GM12865 (cell line): ENCODE data around the gene ARPIN.

ENCODE experiments used
- DNase-seq: peaks from one replicate; pipeline ENCODE4 v3.0.0; 2010; ENCODE audit warnings: low read depth
- H3K4me3 ChIP-seq: 2 replicates; pipeline ENCODE4 v1.5.1; 2011; ENCODE audit warnings: mild to moderate bottlenecking, low read depth, low read length, control low read depth
- TF ChIP-seq, protein P1 (sequence below): IDR thresholded peaks from 2 replicates; pipeline ENCODE4 v1.5.1; 2011; ENCODE audit warnings: low read length, control low read depth, low read depth, inconsistent platforms; ENCODE audit not compliant: insufficient read depth; ENCODE audit errors: missing control alignments

Gene ARPIN

DNA sequence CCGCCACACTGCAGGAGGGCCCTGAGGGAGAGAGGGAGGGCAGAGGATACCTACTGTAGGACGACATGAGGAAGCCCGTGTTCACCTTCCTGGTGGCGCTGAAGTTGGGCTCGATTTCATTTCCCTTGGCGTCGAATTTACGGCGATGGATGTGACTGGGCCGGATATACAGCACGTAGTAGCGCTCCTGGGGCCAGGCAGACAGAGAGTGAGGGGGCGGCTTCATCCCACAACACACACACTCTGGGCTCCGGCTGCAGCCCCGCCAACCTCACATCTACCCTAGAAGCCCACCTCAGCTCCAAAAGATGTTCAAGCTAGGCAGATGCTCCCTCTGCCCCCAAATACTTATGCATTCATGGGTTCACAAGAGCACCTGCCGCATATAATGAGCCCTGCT, 4.5 kb downstream of the ARPIN start:
- TF ChIP-seq, protein P1, sequence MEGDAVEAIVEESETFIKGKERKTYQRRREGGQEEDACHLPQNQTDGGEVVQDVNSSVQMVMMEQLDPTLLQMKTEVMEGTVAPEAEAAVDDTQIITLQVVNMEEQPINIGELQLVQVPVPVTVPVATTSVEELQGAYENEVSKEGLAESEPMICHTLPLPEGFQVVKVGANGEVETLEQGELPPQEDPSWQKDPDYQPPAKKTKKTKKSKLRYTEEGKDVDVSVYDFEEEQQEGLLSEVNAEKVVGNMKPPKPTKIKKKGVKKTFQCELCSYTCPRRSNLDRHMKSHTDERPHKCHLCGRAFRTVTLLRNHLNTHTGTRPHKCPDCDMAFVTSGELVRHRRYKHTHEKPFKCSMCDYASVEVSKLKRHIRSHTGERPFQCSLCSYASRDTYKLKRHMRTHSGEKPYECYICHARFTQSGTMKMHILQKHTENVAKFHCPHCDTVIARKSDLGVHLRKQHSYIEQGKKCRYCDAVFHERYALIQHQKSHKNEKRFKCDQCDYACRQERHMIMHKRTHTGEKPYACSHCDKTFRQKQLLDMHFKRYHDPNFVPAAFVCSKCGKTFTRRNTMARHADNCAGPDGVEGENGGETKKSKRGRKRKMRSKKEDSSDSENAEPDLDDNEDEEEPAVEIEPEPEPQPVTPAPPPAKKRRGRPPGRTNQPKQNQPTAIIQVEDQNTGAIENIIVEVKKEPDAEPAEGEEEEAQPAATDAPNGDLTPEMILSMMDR, result no peak
- DNase-seq, result no peak

DNA sequence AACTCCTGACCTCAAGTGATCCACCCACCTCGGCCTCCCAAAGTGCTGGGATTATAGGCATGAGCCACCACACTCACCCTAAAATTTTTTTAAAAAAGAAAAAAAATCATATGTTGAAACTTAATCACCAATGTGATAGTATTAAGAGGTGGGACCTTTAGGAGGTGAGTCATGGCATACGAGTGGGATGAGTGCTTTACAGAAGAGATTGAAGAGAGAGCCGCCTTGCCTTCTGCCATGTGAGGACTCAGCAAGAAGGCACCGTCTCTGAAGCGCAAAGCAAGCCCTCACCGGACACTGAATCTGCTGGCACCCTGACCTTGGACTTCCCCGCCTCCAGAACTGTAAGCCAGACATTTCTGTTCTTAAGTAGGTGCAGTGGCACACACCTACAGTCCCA, 5.5 kb downstream of the ARPIN start:
- DNase-seq, result no peak
- no peak overlapping the region for H3K4me3 ChIP-seq
- TF ChIP-seq, protein P1, result no peak

More for the DNA sequence above, 4.5 kb downstream of the ARPIN start:
- H3K4me3 ChIP-seq, result no peak overlapping the region

DNA sequence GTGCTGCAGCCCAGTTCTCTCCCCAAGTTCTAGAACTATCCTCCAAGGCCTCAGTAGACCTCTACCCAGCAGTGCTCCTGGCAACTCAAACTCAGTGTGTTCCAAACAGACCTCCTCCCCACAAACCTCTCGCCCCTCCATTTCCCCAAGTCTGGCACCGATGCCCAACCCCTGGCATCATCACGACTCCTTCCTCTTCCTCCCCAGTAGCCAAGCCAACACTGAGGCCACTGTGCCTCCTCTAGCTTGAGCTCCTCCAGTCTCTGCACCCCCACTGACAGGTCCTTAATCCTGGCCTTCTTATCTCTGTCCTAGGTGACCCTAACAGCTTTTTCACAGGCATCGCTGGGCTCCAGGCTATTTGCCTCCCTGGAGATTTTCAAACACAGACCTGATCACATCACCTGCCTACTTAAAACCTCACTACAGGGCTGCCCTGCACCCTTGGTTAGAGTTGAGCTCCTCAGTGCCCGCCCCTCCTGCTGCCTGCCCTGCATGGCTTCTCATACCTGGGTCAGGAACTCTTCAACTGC, 6.8 kb downstream of the ARPIN start:
- no peak for DNase-seq
- no peak overlapping the region for H3K4me3 ChIP-seq
- TF ChIP-seq, protein P1, result no peak

DNA sequence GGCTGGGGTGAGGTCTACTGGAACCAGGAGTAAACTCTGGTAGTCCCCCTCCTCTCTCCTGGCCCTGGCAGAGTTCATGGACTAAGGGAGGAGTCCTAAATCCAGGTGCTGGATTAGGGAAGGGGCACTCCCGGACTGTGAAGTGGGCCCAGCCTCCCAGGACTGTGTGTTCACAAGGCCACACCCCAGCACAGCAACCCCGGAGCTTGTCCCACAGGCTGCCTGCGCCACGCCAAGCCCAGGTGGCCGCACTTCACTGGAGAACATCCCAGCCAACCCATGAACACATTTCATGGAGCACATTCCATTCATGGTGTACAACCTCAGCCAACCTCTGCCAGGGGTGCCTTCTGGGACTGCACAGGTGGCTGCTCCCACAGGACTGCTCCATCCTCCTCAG, 8.2 kb downstream of the ARPIN start:
- H3K4me3 ChIP-seq, result no peak overlapping the region
- TF ChIP-seq, protein P1, result no peak
- DNase-seq, result no peak

DNA sequence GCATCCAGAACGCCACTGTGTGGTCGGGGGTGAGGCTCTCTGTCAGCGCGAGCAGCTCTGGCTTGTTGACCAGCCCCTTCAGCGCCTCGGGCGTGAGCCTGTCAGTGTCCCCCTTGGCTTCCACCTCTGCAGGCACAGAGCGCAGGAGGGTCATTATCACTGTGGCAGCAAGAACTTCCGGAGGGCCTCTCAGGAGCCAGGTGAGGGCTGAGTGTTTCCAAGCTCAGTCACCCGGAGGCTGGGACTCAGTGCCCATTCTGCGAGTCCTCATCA, 9.0 kb downstream of the ARPIN start:
- TF ChIP-seq, protein P1, result no peak
- no peak for DNase-seq
- no peak overlapping the region for H3K4me3 ChIP-seq

DNA sequence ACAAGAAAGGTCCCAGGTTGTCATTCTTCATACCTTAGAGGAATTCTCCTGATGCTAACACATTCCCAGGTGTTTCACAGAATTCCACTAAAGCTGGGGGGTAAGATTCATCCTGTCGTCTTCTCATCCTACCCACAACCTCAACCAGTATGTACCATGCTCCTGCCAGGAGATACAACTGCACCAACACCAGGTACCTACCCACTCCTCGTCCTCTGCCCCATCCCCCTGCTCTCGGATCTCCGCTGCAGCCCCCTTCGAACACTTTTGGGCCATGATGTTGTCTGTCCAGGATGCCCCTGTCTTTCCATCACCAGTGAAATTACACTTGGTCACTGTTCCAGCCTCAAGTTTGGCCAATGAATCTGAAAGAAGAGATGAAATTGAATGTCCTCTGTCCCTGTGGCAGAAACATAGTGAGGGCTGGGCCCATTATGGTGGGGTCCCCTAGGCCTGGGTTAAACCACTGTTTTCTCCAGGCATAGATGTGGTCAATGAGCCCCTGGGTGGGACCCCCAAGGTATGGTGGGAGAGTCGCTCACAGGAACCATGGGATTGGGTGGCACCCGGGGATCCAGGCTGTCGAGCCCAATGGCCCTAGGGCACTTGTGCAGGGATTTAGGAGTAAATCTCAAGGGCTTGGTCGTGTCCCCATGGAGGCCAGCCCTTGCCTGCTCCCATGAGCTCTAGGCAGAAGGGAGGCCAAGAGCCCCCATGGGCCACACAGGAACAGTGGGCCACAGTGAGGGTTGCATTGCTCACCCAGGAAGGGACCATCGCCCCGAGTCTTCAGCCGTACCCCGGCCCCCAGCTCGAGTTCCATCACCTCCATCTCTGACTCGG, 9.5 kb downstream of the ARPIN start:
- H3K4me3 ChIP-seq, result no peak overlapping the region
- TF ChIP-seq, protein P1, result no peak
- no peak for DNase-seq

DNA sequence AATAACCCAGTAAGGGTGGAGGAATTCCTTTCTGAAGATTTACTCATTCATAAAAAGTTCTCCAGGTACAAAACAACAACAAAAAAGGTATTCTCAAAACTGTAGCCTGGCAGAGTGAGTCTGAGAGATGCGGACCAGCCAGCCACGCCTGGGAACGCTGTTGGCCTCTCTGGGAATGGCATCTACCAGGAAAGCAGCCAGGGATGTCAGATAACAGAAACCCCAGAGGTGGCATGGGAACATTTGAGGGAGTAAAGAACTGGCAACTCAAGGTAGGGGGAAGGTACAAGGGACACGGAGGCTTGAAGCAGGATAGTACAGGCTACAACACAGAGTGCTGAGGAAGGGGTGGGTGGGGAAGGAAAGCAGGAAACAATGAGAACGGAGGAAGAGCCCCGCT, 11.9 kb downstream of the ARPIN start:
- TF ChIP-seq, protein P1, result no peak
- H3K4me3 ChIP-seq, result no peak overlapping the region
- DNase-seq, result no peak
